ENCODE measurements around the gene LITAFD.

Gene LITAFD

GRCh38 chr16:8924214-8924613, 42.1 kb downstream of the LITAFD start:
- no peak for DNase-seq

GRCh38 chr16:8925455-8925854, 43.3 kb downstream of the LITAFD start:
- no peak for DNase-seq

- DNase-seq, result no peak
Observed at GRCh38 chr16:8926827-8927226, 44.7 kb downstream of the LITAFD start.

GRCh38 chr16:8928467-8928957, 46.4 kb downstream of the LITAFD start:
- peak; percentile 6 for DNase-seq

- no peak for DNase-seq
Observed at GRCh38 chr16:8929086-8929748, 47.1 kb downstream of the LITAFD start.

- DNase-seq, result peak; percentile 55
Observed at GRCh38 chr16:8931859-8932258, 49.7 kb downstream of the LITAFD start.

- no peak for DNase-seq
Observed at GRCh38 chr16:8934601-8935000, 52.5 kb downstream of the LITAFD start.
